ENCODE data around the gene SPSB4. TPM values are rescaled to one million over a fixed set of nuclear protein-coding genes. Genes with fewer than 3 reads are reported as not detected.

Gene SPSB4
- total RNA-seq, 2 donors from 2014 or later = 18.2 to 48.1 TPM

- no peak for TF ChIP-seq CTCF (IDR thresholded peaks at IDR 0.05)
- intact Hi-C loops (cut with DNase I) = no loop called here
- DNase-seq (peak; percentile 34 to 62 (median 48)), ATAC-seq (peak; percentile 23)
- H3K4me3 ChIP-seq = no peak overlapping the region
- no peaks in the 10 kb centered on the region for H3K36me3 ChIP-seq (replicated peaks in 1 of 2; ENCODE audit: insufficient read depth in 1 of 2, low read depth in 2 of 2)
- H3K9me3 ChIP-seq = no peaks in the 10 kb centered on the region
- H3K4me1 ChIP-seq = peaks cover 68% of the 10 kb centered on the region
- H3K27me3 ChIP-seq = no peaks in the 10 kb centered on the region
- 31 to 40% methylated on average over 21 to 23 of the region's 23 CpGs for WGBS, 2 donors
- peak overlapping the region; percentile 17 to 74 (median 54) for H3K27ac ChIP-seq
Observed at GRCh38 chr3:141076797-141077571, 25.8 kb downstream of the SPSB4 start.

GRCh38 chr3:141077631-141078030 is 26.5 kb downstream of the SPSB4 start:
- H3K9me3 ChIP-seq = no peaks in the 10 kb centered on the region
- peak in 1 of 4 donors; percentile 10 for DNase-seq
- H3K27ac ChIP-seq = no peak overlapping the region
- 85 to 88% methylated on average over 6 of the region's 6 CpGs for WGBS, 2 donors
- no peak for TF ChIP-seq CTCF (IDR thresholded peaks at IDR 0.05)
- no peak for TF ChIP-seq POLR2A (IDR thresholded peaks at IDR 0.05)
- no peaks in the 10 kb centered on the region for H3K36me3 ChIP-seq (replicated peaks in 1 of 2; ENCODE audit: insufficient read depth in 1 of 2, low read depth in 2 of 2)
- H3K4me1 ChIP-seq = peaks cover 65% of the 10 kb centered on the region
- no peak overlapping the region for H3K4me3 ChIP-seq
- ATAC-seq = no peak
- intact Hi-C loops (cut with DNase I) = no loop called here
- no peaks in the 10 kb centered on the region for H3K27me3 ChIP-seq

- Histone ChIP-seq H3K27ac (no peak overlapping the region), H3K4me3 (no peak overlapping the region), H3K9me3 (no peaks in the 10 kb centered on the region), H3K36me3 (replicated peaks in 1 of 2; ENCODE audit: insufficient read depth in 1 of 2, low read depth in 2 of 2) (no peaks in the 10 kb centered on the region), H3K27me3 (no peaks in the 10 kb centered on the region), H3K4me1 (peaks cover 68% of the 10 kb centered on the region)
- intact Hi-C loops (cut with DNase I) = no loop called here
- WGBS, 2 donors = 50 to 70% methylated on average over 1 to 3 of the region's 3 CpGs
- ATAC-seq (no peak), DNase-seq (peak in 1 of 4 donors; percentile 13)
- TF ChIP-seq POLR2A (IDR thresholded peaks at IDR 0.05) (no peak), CTCF (IDR thresholded peaks at IDR 0.05) (no peak)
Observed at GRCh38 chr3:141078200-141078599, 27.1 kb downstream of the SPSB4 start.

GRCh38 chr3:141080431-141080830 is 29.3 kb downstream of the SPSB4 start:
- no peak for TF ChIP-seq POLR2A (IDR thresholded peaks at IDR 0.05)
- no peak for TF ChIP-seq CTCF (IDR thresholded peaks at IDR 0.05)
- intact Hi-C loops (cut with DNase I) = no loop called here
- DNase-seq (no peak), ATAC-seq (no peak)
- Histone ChIP-seq H3K27me3 (no peaks in the 10 kb centered on the region), H3K9me3 (no peaks in the 10 kb centered on the region), H3K27ac (no peak overlapping the region), H3K4me1 (peaks cover 68% of the 10 kb centered on the region), H3K36me3 (replicated peaks in 1 of 2; ENCODE audit: insufficient read depth in 1 of 2, low read depth in 2 of 2) (no peaks in the 10 kb centered on the region), H3K4me3 (no peak overlapping the region)
- WGBS, 2 donors = 77 to 96% methylated on average over 3 of the region's 3 CpGs

All from body of pancreas (tissue), 4 donors.